ENCODE results near the gene CBLL1.

DNA sequence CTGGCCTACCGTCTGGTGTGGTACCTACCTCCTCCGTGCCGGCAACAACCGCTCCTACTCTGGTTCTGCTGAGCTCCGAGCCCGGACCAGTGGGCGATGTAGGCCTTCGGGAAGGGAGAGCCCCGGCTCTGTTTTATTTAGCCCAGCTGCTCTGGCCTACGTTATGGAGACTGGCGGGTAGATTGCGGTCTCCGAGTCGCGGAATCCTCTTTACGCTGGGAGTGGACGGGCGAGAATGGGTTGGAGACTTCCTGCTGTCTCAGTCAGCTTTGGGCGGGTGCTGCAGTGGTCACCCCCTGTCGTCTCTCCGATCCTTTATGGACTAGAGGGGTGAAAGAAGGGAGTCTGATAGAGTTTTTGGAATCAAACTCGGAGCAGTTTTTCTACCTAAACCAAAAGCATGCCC is 406 bp downstream of the CBLL1 start:
- TF ChIP-seq, protein P1, sequence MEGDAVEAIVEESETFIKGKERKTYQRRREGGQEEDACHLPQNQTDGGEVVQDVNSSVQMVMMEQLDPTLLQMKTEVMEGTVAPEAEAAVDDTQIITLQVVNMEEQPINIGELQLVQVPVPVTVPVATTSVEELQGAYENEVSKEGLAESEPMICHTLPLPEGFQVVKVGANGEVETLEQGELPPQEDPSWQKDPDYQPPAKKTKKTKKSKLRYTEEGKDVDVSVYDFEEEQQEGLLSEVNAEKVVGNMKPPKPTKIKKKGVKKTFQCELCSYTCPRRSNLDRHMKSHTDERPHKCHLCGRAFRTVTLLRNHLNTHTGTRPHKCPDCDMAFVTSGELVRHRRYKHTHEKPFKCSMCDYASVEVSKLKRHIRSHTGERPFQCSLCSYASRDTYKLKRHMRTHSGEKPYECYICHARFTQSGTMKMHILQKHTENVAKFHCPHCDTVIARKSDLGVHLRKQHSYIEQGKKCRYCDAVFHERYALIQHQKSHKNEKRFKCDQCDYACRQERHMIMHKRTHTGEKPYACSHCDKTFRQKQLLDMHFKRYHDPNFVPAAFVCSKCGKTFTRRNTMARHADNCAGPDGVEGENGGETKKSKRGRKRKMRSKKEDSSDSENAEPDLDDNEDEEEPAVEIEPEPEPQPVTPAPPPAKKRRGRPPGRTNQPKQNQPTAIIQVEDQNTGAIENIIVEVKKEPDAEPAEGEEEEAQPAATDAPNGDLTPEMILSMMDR (conservative IDR thresholded peaks at IDR 0.05; ENCODE audit: low read depth in 2 of 2) = no peak
- TF ChIP-seq EZH2 (IDR thresholded peaks at IDR 0.05; ENCODE audit: low read depth, unreplicated experiment) = no peak

Data from GM23338 (cell line).